Measurements from ENCODE around the gene CTNND1. TPM values are rescaled to one million over a fixed set of nuclear protein-coding genes. Genes with fewer than 3 reads are reported as not detected.

CTNND1 gene
- total RNA-seq, 2 experiments from 2014 or later: 9.3 to 11.2 TPM

DNA sequence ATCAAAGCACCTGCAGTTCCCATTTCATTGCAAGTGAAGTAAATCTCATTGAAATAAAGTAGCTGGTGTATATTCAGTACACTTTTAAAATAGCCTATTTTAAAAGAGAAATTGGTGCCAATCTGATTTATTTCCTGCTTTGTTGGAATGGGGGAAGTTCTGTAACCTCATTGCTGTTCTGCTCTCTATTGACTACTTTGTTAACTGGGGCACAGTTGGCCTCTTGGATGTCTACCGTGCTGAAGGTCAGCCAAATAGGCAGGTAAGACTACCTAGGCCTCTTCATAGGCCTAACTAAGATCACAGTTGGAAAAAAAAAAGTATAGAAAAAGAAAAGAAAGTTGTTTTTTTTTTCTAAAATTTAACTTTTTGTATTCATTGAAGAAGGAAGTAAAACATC is 9.2 kb downstream of the CTNND1 start:
- ATAC-seq (ENCODE audit: low read depth): no peak
- peaks cover 28% of the 10 kb centered on the region for H3K4me1 Mint-ChIP-seq
- DNase-seq: no peak
- no peak overlapping the region for H3K4me3 Mint-ChIP-seq
- POLR2A ChIA-PET: no interaction called here
- peaks cover 19% of the 10 kb centered on the region for H3K36me3 Mint-ChIP-seq
- no peaks in the 10 kb centered on the region for H3K27me3 Mint-ChIP-seq
- H3K9me3 Mint-ChIP-seq: peaks cover 6% of the 10 kb centered on the region
- no peak overlapping the region for H3K27ac Mint-ChIP-seq

DNA sequence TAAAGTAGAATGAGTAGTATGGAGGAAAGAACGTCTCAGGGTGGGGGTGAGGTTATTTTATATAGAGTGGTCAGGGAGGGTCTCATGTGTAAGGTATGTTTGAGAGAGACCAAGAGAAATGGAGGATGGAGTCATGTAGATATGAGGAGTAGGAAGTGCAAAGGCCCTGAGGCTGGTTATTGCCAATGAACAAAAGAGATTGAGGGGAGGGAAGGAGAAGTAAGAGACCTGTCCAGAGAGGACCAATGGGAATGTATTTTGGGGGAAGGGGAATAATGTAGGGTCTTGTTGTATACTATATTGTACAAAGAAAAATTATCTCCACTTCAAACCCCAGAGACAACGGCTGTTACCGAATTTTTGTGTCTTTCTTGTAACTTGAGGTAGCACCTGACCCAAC is 9.8 kb downstream of the CTNND1 start:
- Mint-ChIP-seq H3K9me3 (peaks cover 6% of the 10 kb centered on the region), H3K4me3 (no peak overlapping the region), H3K36me3 (peaks cover 19% of the 10 kb centered on the region), H3K4me1 (peaks cover 30% of the 10 kb centered on the region), H3K27me3 (no peaks in the 10 kb centered on the region), H3K27ac (no peak overlapping the region)
- DNase-seq (no peak), ATAC-seq (ENCODE audit: low read depth) (no peak)
- POLR2A ChIA-PET: no interaction called here

DNA sequence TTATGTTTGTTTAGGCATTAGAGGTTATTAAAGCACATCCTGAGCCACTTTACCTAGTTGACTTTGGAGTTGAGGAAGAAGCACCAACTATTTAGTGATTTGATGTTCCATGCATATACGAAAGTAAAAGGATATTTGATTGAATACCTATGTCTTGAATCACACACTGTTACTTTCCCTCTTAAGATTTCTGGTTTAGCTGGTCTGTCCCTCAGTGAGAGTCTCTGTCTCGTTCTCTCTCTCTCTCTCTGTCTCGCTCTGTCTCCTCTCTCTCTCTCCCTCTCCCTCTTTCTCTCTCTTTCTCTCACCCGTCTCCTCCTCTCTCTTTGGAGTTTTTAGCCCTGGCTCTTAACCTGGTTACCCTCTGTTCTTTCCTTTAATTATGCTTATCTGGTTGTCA is 11.0 kb downstream of the CTNND1 start:
- ATAC-seq (ENCODE audit: low read depth) (no peak), DNase-seq (no peak)
- Mint-ChIP-seq H3K27ac (no peak overlapping the region), H3K4me1 (peaks cover 30% of the 10 kb centered on the region), H3K9me3 (peaks cover 3% of the 10 kb centered on the region), H3K27me3 (no peaks in the 10 kb centered on the region), H3K36me3 (peaks cover 13% of the 10 kb centered on the region), H3K4me3 (no peak overlapping the region)
- POLR2A ChIA-PET: no interaction called here

DNA sequence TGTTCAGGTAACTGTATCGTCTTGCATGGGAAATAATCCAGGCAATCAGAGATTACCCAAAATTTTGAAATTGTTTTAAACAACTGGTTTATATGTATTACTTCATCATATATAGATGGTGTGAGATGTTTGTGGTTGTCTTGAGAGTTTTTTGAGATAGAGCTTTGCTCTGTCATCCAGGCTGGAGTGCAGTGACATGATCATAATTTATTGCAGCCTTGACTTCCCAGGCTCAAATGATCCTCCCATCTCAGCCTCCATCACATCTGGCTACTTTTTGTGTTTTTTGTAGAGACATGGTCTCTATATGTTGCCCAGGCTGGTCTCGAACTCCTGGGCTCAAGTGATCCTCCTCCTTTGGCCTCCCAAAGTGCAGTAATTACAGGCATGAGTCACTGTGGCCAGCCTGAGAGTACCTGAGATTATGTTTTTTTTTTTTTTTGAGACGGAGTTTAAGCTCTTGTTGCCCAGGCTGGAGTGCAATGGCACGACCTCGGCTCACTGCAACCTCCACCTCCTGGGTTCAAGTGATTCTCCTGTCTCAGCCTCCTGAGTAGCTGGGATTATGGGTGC is 11.5 kb downstream of the CTNND1 start:
- Mint-ChIP-seq H3K27ac (no peak overlapping the region), H3K27me3 (no peaks in the 10 kb centered on the region), H3K36me3 (peaks cover 13% of the 10 kb centered on the region), H3K4me3 (no peak overlapping the region), H3K4me1 (peaks cover 28% of the 10 kb centered on the region), H3K9me3 (peaks cover 3% of the 10 kb centered on the region)
- POLR2A ChIA-PET: interaction anchor here (0.6 kb wide), 1 partner anchor 61 kb away, joined by 3 read pairs; the partner anchor contains the start of gene MED19
- no peak for DNase-seq
- ATAC-seq (ENCODE audit: low read depth): no peak

DNA sequence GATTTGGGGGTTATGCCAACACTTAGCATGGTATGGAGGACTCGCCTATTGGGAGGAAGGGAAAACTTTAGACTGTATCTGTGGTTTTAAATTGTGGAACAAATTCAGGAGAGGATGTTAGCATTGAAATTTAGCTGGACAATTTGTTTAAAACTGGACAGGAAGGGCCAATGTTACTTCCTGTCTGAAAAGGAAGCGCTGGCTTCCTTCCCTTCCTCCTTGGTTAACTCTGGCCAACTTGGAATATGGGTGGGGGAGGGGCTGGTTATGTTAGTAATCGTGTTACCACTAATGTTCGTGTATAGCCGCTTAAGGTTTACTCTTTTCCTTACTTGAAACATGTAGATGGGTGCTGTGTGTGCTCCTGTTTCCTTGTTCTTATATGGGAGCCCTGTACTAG is 13.9 kb downstream of the CTNND1 start:
- Mint-ChIP-seq H3K4me3 (no peak overlapping the region), H3K4me1 (peaks cover 28% of the 10 kb centered on the region), H3K27ac (no peak overlapping the region), H3K36me3 (peaks cover 7% of the 10 kb centered on the region), H3K27me3 (no peaks in the 10 kb centered on the region), H3K9me3 (peaks cover 3% of the 10 kb centered on the region)
- DNase-seq (no peak), ATAC-seq (ENCODE audit: low read depth) (no peak)
- POLR2A ChIA-PET: no interaction called here

DNA sequence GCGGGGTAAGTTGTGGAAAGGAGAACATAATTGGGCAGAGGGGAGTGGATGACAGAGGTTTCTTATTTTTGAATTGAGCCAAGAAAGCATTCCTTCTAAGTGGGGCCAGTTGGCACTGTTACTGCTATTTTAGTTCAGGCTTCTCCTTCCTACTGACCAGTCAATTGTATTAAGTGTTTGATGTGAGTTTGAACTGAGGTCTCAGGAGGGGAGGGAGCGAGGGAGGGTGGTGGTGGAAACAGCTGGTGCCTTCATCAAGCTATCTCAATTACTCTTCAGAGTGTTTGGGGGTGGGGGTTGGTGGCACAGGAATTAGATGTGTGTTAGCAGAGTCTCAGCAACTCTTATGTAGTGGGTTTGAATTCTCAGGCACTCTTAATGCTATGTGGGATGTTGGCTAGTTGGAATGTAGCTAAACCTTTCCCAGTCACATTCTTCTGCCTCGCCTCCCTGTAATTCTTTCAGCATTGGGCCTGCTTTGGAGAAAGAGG is 14.5 kb downstream of the CTNND1 start:
- Mint-ChIP-seq H3K4me1 (peaks cover 28% of the 10 kb centered on the region), H3K4me3 (no peak overlapping the region), H3K27me3 (no peaks in the 10 kb centered on the region), H3K36me3 (peaks cover 9% of the 10 kb centered on the region), H3K9me3 (peaks cover 3% of the 10 kb centered on the region), H3K27ac (no peak overlapping the region)
- DNase-seq (no peak), ATAC-seq (ENCODE audit: low read depth) (no peak)
- POLR2A ChIA-PET: no interaction called here

DNA sequence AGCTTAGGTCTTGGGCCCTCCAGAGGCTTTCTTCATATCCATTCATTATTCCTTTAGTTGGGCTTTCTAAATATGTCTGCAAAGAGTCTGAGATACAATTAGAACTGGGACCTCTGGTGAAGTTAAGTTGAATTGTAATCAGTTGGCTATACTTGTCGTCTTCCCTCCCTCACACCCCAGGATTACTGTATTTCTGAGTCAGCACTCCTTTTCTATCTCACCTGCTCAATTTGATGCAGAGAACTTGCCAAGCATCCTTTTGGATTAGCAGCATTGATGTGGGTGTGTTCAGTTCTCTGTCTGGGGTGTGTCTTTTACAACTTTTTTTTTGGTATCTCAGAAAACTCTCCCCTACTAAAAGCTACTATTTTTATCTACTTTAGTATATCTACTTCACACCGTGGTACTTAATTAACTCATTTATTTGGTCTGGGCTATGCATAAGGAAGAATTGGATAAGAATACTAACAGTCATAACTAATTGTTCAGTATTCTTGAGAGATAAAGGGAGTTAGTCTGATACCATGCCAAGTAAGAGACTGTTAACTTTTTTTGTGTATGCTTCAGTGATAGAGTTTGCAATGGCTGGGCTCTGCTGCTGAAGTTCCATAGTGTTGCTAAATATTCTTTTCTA is 15.1 kb downstream of the CTNND1 start:
- ATAC-seq (ENCODE audit: low read depth): no peak
- POLR2A ChIA-PET: no interaction called here
- H3K9me3 Mint-ChIP-seq: no peaks in the 10 kb centered on the region
- peaks cover 8% of the 10 kb centered on the region for H3K36me3 Mint-ChIP-seq
- no peak overlapping the region for H3K27ac Mint-ChIP-seq
- no peaks in the 10 kb centered on the region for H3K27me3 Mint-ChIP-seq
- H3K4me3 Mint-ChIP-seq: no peak overlapping the region
- DNase-seq: no peak
- H3K4me1 Mint-ChIP-seq: peaks cover 31% of the 10 kb centered on the region

DNA sequence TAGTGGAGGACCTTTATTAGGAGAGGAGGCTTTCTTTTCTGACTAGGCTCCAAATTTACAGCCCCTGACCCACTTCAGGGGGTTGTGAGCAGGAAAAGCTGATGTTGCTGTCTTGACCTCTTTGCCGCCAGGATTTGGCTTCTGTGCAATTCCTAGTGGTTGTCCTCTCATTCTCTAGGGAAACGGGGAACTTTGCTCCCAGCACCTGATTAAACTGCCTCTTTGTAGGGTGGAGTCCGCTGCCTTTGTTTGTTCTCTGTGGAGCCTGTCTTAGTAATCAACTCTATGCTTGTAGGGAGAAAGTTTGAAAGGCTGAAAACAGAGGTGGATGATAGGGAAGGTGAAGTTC is 16.3 kb downstream of the CTNND1 start:
- Mint-ChIP-seq H3K9me3 (no peaks in the 10 kb centered on the region), H3K27me3 (no peaks in the 10 kb centered on the region), H3K4me1 (peaks cover 33% of the 10 kb centered on the region), H3K36me3 (peaks cover 11% of the 10 kb centered on the region), H3K27ac (no peak overlapping the region), H3K4me3 (no peak overlapping the region)
- POLR2A ChIA-PET: interaction anchor here (1.5 kb wide), 2 partner anchors 9 to 37 kb away, joined by 3 to 6 read pairs; partner anchors contain the start of gene SELENOH
- ATAC-seq (ENCODE audit: low read depth) (no peak), DNase-seq (no peak)

DNA sequence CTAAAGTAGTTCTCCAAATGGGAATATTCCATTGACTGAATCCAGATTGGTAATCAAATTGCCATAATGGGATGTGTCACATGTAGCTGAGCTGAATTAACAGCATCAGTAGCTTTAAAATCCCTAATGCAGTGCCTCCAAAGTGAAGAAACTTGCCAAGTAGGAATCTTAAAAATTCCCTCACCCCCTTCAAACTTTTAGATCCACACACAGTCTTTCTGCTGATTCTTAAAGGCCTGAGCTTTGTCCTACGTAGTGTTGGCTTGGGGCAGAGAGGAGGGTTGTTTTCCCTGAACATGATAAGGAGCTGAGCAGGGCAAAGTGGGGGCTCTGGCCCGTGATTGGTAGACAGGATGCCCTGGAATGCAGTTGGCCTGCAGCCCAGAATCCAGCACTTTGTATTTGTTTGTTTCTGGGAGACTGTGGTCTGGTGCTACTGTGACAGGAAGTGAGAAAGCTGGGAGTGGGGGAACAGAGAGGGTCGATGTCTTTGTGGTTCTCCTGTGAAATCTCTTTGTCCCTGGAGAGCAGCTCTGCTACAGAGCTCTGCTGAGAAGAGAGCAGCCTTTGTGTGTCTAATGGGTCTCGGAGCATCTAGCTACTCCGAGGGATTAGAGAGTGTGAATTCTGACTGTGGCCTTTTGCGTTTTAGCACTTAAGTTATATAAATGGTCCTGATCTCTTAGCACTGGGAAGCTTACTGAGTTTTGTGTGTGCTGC is 16.9 kb downstream of the CTNND1 start:
- DNase-seq: no peak
- H3K36me3 Mint-ChIP-seq: peaks cover 11% of the 10 kb centered on the region
- no peak overlapping the region for H3K4me3 Mint-ChIP-seq
- H3K27me3 Mint-ChIP-seq: no peaks in the 10 kb centered on the region
- H3K9me3 Mint-ChIP-seq: no peaks in the 10 kb centered on the region
- peaks cover 33% of the 10 kb centered on the region for H3K4me1 Mint-ChIP-seq
- no peak for ATAC-seq (ENCODE audit: low read depth)
- H3K27ac Mint-ChIP-seq: no peak overlapping the region
- POLR2A ChIA-PET: interaction anchor here (1.5 kb wide), 2 partner anchors 9 to 37 kb away, joined by 3 to 6 read pairs; partner anchors contain the start of gene SELENOH

DNA sequence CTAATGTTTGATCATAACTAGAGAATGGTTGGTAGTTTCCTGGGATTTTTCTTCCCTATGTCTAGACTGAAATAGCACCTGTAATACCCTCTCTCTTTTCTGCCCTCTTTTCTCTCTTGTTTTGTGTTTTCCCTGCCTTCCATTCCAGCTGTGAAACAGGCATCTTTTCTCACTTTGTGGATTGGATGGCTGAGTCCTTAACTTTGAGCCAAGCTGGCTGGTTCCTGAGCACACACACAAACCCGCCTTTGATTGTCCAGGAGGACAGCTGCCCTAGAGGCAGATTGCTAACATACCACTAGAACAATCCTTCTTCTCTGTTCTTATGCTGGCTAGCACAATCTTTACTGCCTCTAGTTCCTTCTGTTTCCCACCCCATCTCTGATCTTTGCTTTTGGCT is 17.7 kb downstream of the CTNND1 start:
- ATAC-seq (ENCODE audit: low read depth) (no peak), DNase-seq (no peak)
- Mint-ChIP-seq H3K27ac (no peak overlapping the region), H3K9me3 (no peaks in the 10 kb centered on the region), H3K4me3 (no peak overlapping the region), H3K27me3 (no peaks in the 10 kb centered on the region), H3K36me3 (peaks cover 11% of the 10 kb centered on the region), H3K4me1 (peaks cover 27% of the 10 kb centered on the region)
- POLR2A ChIA-PET: interaction anchor here (1.5 kb wide), 1 partner anchor 38 kb away, joined by 6 read pairs; the partner anchor contains the start of gene SELENOH

DNA sequence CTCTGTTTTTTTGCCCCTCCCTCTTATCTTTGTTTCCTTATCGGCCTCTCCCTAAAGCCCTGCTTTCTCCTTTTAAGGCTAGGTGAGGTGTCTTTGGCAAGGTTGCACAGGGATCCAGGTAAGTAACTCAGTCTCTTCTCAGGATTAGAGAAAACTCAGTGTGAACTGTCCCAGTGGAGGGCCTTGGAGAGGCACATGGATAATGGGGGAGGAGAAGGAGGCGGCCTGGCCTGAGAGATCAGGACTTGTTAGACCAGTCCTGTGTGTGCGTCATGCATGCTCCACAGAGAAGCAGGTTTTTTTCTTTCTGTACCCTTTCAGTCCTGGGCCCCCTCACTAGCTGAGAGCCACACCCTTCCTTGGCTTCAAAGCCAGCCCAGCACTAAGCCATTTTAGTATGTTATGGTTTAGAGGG is 19.9 kb downstream of the CTNND1 start:
- DNase-seq: no peak
- no peaks in the 10 kb centered on the region for H3K27me3 Mint-ChIP-seq
- peaks cover 9% of the 10 kb centered on the region for H3K36me3 Mint-ChIP-seq
- ATAC-seq (ENCODE audit: low read depth): peak; percentile 67
- peak overlapping the region; percentile 57 for H3K27ac Mint-ChIP-seq
- POLR2A ChIA-PET: interaction anchor here (0.9 kb wide), 1 partner anchor 40 kb away, joined by 4 read pairs; the partner anchor contains the start of gene SELENOH
- peak overlapping the region; percentile 31 for H3K4me3 Mint-ChIP-seq
- H3K9me3 Mint-ChIP-seq: no peaks in the 10 kb centered on the region
- peaks cover 20% of the 10 kb centered on the region for H3K4me1 Mint-ChIP-seq

DNA sequence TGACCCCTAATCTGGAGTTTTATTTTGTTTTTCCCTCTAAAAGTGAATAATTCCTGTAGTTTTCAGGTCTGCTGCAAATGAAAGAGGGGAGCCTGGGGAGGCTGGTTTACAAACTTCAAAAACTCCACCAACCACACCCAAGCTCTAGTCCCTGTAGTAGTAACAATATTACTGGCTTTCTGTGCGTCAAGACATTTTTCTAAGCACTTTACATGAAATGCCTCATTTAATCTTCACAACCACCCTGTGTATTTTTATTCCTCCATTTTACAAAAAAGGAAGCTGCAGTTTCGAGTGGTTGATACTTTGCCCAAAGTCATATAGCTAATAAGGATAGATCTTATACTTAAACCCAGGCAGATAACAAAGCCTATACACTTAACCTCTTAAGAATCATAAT is 23.5 kb downstream of the CTNND1 start:
- peaks cover 14% of the 10 kb centered on the region for H3K36me3 Mint-ChIP-seq
- no peak overlapping the region for H3K27ac Mint-ChIP-seq
- H3K9me3 Mint-ChIP-seq: no peaks in the 10 kb centered on the region
- ATAC-seq (ENCODE audit: low read depth) (no peak), DNase-seq (no peak)
- H3K27me3 Mint-ChIP-seq: no peaks in the 10 kb centered on the region
- no peak overlapping the region for H3K4me3 Mint-ChIP-seq
- H3K4me1 Mint-ChIP-seq: peaks cover 33% of the 10 kb centered on the region
- POLR2A ChIA-PET: no interaction called here

DNA sequence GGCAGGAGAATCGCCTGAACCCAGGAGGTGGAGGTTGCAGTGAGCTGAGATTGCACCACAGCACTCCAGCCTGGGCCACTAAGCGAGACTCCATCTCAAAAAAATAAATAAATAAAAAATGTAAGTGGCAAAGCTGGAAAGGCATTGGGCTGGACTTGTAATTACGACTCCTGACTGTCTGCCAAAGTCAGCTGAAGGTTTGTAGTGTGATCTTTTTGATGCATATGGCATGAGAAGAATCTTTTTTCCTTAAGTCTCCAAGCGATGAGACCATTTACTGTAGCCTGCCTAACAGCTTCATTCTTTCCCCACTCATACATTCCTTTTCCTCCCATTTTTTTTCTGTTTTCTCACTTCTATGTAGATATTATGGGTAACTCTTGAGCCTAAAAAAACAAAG is 24.8 kb downstream of the CTNND1 start:
- DNase-seq (no peak), ATAC-seq (ENCODE audit: low read depth) (no peak)
- Mint-ChIP-seq H3K9me3 (no peaks in the 10 kb centered on the region), H3K27ac (no peak overlapping the region), H3K4me1 (peaks cover 36% of the 10 kb centered on the region), H3K4me3 (no peak overlapping the region), H3K36me3 (peaks cover 9% of the 10 kb centered on the region), H3K27me3 (no peaks in the 10 kb centered on the region)
- POLR2A ChIA-PET: interaction anchor here (0.5 kb wide), 1 partner anchor 211 kb away, joined by 3 read pairs; no protein-coding TSS in a partner anchor
